HL-60/S4 (cell line): ENCODE data around the gene SLC35F3.

Experiments used
- in situ Hi-C: fragments of 300-500 bp; cut with MboI; formaldehyde crosslinking; loops from 2 replicates; pipeline ENCODE4 v1.14.3; 2022; ENCODE audit warnings: low sequenced_read_pairs

SLC35F3 gene

DNA sequence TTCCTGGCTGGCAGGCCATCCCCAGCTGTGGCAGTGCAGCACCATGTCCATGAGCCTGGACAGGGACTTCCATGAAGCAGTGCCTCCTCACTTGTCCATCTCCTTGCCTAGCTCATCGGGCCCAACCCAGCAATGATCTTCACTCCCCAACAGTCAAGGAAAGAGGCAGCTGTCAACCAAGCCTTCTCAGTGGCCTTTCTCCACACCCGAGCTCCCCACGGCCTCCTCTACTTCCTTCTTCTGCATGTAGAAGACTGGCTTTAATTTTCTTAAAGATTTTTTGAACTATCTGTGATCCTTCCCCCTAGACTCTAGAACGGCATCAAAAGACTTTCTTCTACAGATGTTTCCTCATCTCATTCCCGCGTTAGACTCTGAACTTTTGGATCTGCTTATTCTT, 403.2 kb downstream of the SLC35F3 start:
- in situ Hi-C loops, result loop anchor here (25.0 kb wide), 1 partner anchor 195 kb away; no protein-coding TSS in a partner anchor

DNA sequence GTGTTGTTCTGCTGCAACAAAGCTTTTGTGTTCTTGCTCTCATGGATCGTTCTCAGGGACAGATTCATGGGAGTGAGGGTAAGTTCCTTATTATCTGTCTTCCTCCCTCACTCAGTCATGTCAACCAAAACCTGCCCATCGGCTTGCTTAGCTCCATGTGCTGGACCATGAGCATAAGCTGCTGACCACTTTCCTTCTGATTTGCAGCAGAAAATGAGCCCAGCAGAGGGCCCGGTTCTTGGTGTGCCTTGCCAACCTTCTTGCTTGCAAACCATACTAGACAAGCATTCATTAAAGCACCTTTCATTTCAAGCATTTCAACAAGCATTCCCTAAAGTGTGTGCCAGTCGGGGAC, 404.7 kb downstream of the SLC35F3 start:
- in situ Hi-C loops, result loop anchor here (25.0 kb wide), 1 partner anchor 197 kb away; no protein-coding TSS in a partner anchor

DNA sequence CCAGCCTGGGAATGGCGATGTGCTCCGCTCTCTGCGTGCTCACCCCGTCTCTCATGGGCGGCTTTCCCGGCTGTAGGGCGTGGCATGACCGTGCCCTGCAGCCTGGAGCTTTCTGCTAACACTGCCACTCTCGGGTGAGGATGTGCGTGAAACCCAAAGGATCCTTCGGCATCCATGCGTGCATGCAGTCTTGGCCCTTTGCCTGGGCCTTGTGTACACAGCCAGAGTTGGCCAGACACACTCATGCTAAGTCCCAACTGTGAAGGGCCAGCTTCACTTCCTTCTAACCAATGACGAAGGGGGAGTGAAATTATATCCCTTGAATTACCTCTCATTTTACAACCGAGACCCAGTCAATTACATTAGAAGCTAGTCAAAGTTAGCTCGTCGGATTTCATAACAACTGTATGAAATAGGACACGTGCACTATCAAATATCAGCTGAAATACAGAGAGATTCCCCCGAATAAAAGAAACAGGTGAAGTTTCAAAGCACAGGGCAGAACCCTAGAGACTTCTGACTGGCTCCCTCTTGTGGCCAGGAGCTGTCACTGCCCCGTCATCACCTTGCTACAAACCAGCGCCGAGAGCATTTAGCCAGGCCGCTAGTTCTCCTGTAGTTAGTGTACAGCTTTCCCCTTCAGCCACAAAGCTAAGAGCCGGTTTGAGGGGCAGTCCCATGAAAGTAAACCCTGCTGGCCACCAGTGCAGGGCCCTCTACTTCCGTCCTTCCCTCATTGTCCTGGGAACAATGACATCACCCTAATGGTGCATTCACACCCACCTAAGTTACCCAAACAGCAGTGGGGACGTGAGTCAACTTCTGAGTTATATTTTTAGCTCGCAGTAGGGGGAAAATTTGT, 405.4 kb downstream of the SLC35F3 start:
- in situ Hi-C loops, result loop anchor here (25.0 kb wide), 1 partner anchor 198 kb away; no protein-coding TSS in a partner anchor

DNA sequence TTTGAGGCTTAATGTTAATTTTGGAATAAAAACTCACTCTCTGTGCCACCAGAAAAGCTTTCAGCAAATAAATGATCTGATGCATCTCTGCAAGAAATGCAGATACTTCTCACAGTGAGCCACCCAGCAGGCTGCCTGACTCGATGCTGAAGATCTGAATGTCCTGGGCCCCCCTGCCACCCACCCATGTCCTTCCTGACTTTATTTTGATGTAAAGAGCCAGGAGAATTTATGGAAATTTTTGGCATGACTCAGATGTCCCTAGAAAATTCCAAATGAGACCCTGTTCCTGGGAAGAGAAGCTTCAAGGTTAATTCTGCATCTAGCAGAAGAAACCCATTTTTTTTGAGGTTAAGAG, 406.0 kb downstream of the SLC35F3 start:
- in situ Hi-C loops, result loop anchor here (25.0 kb wide), 1 partner anchor 198 kb away; no protein-coding TSS in a partner anchor

GRCh38 chr1:234311414-234311813, 406.9 kb downstream of the SLC35F3 start:
- in situ Hi-C loops, result loop anchor here (25.0 kb wide), 1 partner anchor 199 kb away; no protein-coding TSS in a partner anchor

- in situ Hi-C loops, result loop anchor here (25.0 kb wide), 1 partner anchor 201 kb away; no protein-coding TSS in a partner anchor
Observed at GRCh38 chr1:234313171-234313570, 408.7 kb downstream of the SLC35F3 start.

DNA sequence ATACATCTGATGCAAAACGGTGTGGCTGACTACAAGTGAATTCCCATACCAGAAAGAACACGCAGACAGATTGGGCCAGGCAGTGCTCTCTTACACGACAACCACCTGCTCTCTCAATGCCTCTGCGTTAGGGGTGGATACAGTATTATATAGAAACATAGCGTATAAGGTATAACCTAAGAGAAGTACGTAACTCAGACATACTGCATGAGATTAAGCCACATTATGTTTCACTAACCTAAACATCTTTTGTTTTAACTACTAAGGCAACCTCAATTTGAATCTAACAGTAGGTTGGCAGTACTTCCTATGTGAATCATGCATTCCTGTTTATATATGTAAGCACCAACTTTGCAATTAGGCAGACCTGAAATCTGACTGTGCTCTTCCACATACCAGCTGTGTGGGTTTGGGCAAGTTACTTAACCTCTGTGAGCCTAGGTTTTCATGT, 410.6 kb downstream of the SLC35F3 start:
- in situ Hi-C loops, result loop anchor here (25.0 kb wide), 1 partner anchor 203 kb away; no protein-coding TSS in a partner anchor

- in situ Hi-C loops, result loop anchor here (25.0 kb wide), 1 partner anchor 203 kb away; no protein-coding TSS in a partner anchor
Observed at GRCh38 chr1:234315588-234315987, 411.1 kb downstream of the SLC35F3 start.

DNA sequence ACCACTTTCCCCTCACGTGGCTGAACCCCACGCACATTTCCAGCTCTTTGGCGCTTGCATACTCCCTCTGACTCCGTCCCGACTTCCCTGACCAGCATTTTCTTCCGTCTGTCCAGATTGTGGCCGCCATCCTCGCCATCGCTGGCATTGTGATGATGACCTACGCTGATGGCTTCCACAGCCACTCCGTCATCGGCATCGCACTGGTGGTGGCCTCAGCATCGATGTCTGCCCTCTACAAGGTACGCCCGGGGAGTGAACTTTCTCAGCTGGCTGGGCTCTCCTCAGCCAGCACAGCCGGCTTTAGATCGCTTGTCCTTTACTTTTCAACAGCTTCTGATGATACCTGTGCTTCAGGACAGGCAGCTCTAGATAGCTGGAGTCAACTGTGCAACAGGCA, 412.0 kb downstream of the SLC35F3 start:
- in situ Hi-C loops, result loop anchor here (25.0 kb wide), 1 partner anchor 204 kb away; no protein-coding TSS in a partner anchor

DNA sequence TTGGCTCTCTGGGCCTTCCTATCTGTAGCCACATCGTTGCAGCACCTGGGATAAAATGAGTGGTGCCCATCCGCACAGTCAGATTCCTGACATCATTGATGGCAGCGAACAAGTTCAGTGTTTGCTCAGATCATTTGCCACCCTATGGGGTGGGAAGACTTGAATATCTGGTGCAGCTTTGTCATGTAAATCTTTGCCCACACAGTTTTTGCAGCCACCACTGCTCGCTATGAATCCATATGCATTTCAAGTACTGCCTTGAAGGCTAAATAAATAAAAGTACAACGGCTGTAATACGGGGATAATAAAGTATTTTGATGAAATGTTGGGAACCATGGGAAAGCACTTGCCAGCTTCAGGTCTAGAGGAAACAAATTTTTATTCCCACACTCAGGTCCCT, 412.5 kb downstream of the SLC35F3 start:
- in situ Hi-C loops, result loop anchor here (25.0 kb wide), 1 partner anchor 205 kb away; no protein-coding TSS in a partner anchor

DNA sequence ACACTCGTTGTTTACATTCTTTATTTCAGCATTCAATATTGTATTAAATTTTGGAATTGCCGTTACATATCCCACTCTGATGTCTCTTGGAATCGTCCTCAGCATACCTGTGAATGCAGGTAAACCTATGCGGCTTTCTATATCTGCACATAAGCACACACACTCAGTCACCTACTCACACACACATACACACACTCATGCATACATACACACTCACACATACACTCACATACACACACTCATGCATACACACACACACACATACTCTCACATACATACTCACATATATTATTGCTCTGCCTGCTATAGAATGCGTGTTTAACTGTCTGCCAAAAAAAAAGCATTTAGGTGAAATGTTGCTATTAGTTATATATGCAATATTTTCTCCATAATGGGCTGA, 415.6 kb downstream of the SLC35F3 start:
- in situ Hi-C loops, result loop anchor here (25.0 kb wide), 1 partner anchor 208 kb away; no protein-coding TSS in a partner anchor

DNA sequence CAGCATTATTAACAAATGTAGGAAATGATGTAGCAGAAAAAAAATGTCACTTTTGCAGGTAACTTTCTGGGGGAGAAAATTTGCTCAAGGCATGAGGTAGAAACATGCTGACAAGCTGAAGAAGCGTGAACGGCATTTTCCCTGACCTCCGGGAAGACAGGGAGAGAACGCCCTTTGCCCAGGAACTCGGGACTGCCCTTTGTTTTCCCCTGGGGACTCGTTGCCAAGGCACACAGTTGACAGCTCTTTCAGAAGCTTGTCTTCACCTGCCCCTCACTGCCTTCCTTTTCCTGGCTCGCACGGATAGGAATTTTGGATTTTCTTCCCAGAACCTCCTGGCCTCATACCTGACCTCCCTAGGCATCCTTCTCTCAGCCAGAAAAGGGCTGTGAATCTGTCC, 416.1 kb downstream of the SLC35F3 start:
- in situ Hi-C loops, result loop anchor here (25.0 kb wide), 1 partner anchor 208 kb away; no protein-coding TSS in a partner anchor

DNA sequence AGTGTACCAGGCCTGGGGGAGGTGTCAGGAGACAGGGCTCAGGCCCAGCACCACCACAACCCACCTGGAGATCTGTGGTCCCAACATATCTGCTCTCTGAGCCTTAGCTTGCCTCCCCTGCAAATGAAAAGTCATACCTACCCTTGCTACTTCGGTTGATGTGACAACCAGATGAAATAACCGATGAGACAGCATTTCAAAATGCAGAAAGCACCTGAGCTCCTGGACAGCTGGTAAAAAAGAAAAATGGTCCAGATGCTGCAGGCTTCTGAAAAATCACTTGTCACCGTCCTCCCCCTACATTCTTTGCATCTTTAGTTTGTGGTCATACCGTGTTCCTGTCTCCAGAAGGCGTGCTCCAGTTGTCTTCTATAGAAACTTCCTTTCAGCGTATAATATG, 416.8 kb downstream of the SLC35F3 start:
- in situ Hi-C loops, result loop anchor here (25.0 kb wide), 1 partner anchor 209 kb away; no protein-coding TSS in a partner anchor

DNA sequence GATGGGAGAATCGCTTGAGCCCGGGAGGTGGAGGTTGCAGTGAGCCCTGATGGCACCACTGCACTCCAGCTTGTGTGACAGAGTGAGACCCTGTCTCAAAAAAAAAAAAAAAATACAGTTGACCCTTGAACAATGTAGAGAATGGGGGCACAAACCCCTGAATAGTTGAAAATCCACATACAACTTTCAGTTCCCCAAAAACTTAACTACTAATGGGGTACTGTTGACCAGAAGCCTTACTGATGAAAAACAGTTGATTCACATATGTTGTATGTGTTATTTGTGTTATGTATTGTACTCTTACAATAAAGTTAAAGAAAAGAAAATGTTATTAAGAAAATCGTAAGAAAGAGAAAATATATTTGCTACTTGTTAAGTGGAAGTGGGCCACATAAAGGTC, 417.6 kb downstream of the SLC35F3 start:
- in situ Hi-C loops, result loop anchor here (25.0 kb wide), 1 partner anchor 210 kb away; no protein-coding TSS in a partner anchor

DNA sequence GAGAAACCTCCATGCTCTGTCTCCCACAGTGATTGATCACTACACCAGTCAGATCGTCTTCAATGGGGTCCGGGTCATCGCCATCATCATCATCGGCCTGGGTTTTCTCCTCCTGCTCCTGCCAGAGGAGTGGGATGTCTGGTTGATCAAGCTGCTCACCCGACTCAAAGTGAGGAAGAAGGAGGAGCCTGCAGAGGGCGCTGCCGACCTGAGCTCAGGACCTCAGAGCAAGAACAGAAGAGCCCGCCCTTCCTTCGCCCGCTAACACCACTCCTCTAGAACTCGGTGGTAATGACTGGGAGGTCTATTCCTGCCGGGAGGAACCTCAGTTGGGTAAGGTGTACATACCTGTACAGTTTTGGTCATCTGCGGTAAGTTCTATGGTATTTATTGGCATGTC, 418.5 kb downstream of the SLC35F3 start:
- in situ Hi-C loops, result loop anchor here (25.0 kb wide), 1 partner anchor 211 kb away; no protein-coding TSS in a partner anchor

GRCh38 chr1:234324821-234325220, 420.3 kb downstream of the SLC35F3 start:
- in situ Hi-C loops, result loop anchor here (25.0 kb wide), 2 partner anchors 213 to 762 kb away; no protein-coding TSS in a partner anchor

- in situ Hi-C loops, result loop anchor here (25.0 kb wide), 1 partner anchor 761 kb away; no protein-coding TSS in a partner anchor
Observed at GRCh38 chr1:234325878-234326496, 421.5 kb downstream of the SLC35F3 start.

DNA sequence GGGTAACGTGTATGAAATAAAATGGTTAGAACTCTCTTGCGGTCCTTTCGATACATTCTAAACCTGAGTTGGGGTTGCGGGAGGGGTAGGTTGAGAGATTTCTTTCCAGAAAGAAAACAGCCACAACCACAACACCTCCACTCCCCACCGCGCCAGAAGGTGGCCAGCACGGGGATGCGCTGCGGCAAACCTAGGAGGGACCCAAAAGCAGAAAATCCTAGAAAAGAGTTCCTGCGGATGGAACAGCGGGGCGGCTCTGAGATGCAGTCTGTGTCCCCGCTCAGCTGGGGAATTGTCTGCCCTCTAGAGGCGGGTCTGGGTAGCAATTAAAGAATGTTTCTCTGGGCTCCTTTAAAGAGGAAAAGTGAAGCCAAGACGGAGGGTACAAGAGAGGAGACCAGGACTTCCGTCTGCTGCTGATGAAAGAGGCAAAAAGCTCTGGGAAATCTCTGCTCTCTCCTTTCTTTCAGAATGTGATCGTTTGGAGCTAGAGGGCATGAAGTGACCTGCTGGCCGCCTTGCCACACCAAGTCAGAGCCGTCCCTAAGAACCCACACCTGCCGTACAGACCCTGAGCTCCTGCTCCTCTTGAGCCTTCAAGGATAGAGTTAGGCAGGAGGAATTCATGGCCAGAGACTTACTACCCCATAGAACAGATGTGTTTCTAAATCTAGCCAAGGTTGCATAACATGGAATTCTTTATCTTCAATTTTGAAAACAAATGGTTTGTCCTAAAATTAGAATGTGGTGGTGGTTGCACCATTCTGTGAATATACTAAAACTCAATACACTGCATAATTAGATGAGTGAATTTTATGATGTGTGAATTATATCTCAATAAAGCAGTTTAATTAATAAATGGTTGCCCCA, 422.3 kb downstream of the SLC35F3 start:
- in situ Hi-C loops, result loop anchor here (25.0 kb wide), 1 partner anchor 761 kb away; no protein-coding TSS in a partner anchor

DNA sequence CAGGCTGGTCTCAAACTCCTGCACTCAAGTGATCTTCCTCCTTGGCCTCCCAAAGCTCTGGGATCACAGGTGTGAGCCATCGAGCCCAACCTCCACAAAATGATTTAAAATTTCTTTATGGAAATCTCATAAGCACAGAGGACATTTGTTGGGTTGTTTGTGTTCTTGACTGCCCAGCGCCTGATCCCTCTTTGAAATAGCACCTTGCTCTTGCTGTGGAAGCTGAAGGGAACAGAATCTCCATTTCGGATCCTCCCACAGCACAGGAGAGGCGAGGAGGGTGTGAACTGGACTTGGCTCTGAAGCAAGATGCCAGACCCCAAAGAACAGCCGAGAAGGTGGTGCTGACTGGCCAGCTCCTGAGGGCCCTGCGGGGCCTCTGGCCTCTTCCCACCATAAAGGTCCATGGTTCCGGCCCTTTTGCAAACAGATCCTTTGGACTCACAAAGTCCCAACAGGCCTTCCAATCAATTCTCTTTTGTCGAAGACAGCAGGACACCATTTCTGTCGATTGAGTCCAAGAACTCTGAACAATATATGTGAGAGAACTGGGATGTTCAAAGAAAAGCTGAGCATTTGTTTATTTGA, 423.2 kb downstream of the SLC35F3 start:
- in situ Hi-C loops, result loop anchor here (25.0 kb wide), 1 partner anchor 760 kb away; no protein-coding TSS in a partner anchor

- in situ Hi-C loops, result loop anchor here (25.0 kb wide), 1 partner anchor 756 kb away; no protein-coding TSS in a partner anchor
Observed at GRCh38 chr1:234330843-234331215, 426.4 kb downstream of the SLC35F3 start.
